Gastrocnemius medialis (tissue), 4 donors: ENCODE measurements around the gene PALLD.

Source experiments
- POLR2A ChIP-seq, 2 donors: fragments of 450-650 bp; IDR thresholded peaks; one replicate each; pipeline ENCODE4 v1.6.1; 2017; ENCODE audit warnings: antibody characterized with exemption in 2 of 2, mild to moderate bottlenecking in 2 of 2, moderate library complexity in 2 of 2
- TF ChIP-seq, protein P1 (sequence below), 5 experiments: fragments of 450-650 bp in 3 of 5; fragments of 200-600 bp in 2 of 5; sonication (generic) in 2 of 5; IDR thresholded peaks in 4 of 5; conservative IDR thresholded peaks in 1 of 5; 1 replicate in 4 of 5; 2 replicates in 1 of 5; pipeline ENCODE4 v1.5.1; 2016 to 2019; ENCODE audit warnings: antibody characterized with exemption in 5 of 5, mild to moderate bottlenecking in 3 of 5, moderate library complexity in 3 of 5

DNA sequence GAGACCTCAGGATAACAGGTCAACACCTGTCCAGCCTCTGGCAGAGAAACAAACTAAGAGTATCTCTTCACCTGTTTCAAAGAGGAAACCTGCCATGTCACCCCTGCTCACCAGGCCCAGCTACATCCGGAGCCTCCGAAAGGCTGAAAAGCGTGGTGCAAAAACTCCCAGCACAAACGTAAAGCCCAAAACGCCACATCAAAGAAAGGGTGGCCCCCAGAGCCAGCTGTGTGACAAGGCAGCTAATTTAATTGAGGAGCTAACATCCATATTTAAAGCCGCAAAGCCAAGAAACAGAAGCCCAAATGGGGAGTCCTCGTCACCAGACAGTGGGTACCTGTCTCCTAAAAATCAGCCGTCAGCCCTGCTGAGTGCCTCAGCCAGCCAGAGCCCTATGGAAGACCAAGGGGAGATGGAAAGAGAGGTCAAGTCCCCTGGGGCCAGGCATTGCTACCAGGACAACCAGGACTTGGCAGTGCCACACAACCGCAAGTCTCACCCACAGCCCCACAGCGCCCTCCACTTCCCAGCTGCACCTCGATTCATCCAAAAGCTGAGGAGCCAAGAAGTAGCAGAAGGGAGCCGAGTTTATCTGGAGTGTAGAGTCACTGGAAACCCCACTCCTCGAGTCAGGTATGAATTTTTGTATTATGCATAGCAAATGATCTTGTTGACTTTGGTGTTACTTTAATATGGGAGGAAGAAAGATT lies 15.1 kb downstream of the PALLD start:
- TF ChIP-seq, protein P1, sequence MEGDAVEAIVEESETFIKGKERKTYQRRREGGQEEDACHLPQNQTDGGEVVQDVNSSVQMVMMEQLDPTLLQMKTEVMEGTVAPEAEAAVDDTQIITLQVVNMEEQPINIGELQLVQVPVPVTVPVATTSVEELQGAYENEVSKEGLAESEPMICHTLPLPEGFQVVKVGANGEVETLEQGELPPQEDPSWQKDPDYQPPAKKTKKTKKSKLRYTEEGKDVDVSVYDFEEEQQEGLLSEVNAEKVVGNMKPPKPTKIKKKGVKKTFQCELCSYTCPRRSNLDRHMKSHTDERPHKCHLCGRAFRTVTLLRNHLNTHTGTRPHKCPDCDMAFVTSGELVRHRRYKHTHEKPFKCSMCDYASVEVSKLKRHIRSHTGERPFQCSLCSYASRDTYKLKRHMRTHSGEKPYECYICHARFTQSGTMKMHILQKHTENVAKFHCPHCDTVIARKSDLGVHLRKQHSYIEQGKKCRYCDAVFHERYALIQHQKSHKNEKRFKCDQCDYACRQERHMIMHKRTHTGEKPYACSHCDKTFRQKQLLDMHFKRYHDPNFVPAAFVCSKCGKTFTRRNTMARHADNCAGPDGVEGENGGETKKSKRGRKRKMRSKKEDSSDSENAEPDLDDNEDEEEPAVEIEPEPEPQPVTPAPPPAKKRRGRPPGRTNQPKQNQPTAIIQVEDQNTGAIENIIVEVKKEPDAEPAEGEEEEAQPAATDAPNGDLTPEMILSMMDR (IDR thresholded peaks at IDR 0.05 in 4 of 5, conservative IDR thresholded peaks at IDR 0.05 in 1 of 5) = no peak
- TF ChIP-seq POLR2A (IDR thresholded peaks at IDR 0.05) = no peak
